B cell (primary cell): Measurements from ENCODE around the gene MESP2.

Experiments
- EZH2 ChIP-seq: IDR thresholded peaks from 2 replicates; pipeline ENCODE4 v1.6.1; 2012; ENCODE audit warnings: borderline replicate concordance, low read depth, mild to moderate bottlenecking, moderate library complexity, low read length; ENCODE audit not compliant: insufficient read depth, poor library complexity, severe bottlenecking
- TF ChIP-seq, protein P1 (sequence below): fragments of 200-600 bp; IDR thresholded peaks from one replicate; pipeline ENCODE4 v1.8.0; 2022; ENCODE audit warnings: antibody characterized with exemption, mild to moderate bottlenecking

GRCh38 chr15:89812011-89812846 lies 36.1 kb downstream of the MESP2 start:
- TF ChIP-seq, protein P1, sequence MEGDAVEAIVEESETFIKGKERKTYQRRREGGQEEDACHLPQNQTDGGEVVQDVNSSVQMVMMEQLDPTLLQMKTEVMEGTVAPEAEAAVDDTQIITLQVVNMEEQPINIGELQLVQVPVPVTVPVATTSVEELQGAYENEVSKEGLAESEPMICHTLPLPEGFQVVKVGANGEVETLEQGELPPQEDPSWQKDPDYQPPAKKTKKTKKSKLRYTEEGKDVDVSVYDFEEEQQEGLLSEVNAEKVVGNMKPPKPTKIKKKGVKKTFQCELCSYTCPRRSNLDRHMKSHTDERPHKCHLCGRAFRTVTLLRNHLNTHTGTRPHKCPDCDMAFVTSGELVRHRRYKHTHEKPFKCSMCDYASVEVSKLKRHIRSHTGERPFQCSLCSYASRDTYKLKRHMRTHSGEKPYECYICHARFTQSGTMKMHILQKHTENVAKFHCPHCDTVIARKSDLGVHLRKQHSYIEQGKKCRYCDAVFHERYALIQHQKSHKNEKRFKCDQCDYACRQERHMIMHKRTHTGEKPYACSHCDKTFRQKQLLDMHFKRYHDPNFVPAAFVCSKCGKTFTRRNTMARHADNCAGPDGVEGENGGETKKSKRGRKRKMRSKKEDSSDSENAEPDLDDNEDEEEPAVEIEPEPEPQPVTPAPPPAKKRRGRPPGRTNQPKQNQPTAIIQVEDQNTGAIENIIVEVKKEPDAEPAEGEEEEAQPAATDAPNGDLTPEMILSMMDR = no peak
- no peak for TF ChIP-seq EZH2
